Prostate gland (tissue), 2 donors: Measurements from ENCODE around the gene TAS2R1. TPM values are rescaled to one million over a fixed set of nuclear protein-coding genes. Genes with fewer than 3 reads are reported as not detected.
"Not testable (repeated sequence)": the region's sequence is repeated elsewhere in the genome, so short reads cannot be mapped to it uniquely, and the experiment has no call there.

Experiments used
- DNase-seq: peaks from one replicate; pipeline ENCODE4 v3.0.0-alpha.2; 2019; ENCODE audit warnings: low spot score
- H3K27ac ChIP-seq, 2 donors: fragments of 200-600 bp; sonication (generic); 2 replicates each; pipeline ENCODE4 v1.5.1; 2017 to 2019
- H3K27me3 ChIP-seq: fragments of 200-600 bp; sonication (generic); replicated peaks from 2 replicates; pipeline ENCODE4 v1.5.1; 2019; ENCODE audit not compliant: insufficient read depth
- H3K36me3 ChIP-seq, 2 donors: fragments of 200-600 bp; sonication (generic); 1 replicate in 1 of 2; 2 replicates in 1 of 2; pipeline versions ENCODE4 v1.5.1 to v1.8.1; 2017 to 2019
- H3K4me1 ChIP-seq: fragments of 200-600 bp; sonication (generic); replicated peaks from 2 replicates; pipeline ENCODE4 v1.5.1; 2019
- H3K4me3 ChIP-seq, 2 donors: fragments of 200-600 bp; sonication (generic); 2 replicates each; pipeline ENCODE4 v1.5.1; 2017 to 2019
- H3K9me3 ChIP-seq: fragments of 200-600 bp; sonication (generic); 2 replicates; pipeline ENCODE4 v1.5.1; 2017
- POLR2A ChIP-seq: fragments of 450-650 bp; IDR thresholded peaks from one replicate; pipeline ENCODE4 v1.6.1; 2016; ENCODE audit warnings: antibody characterized with exemption, mild to moderate bottlenecking
- POLR2AphosphoS5 ChIP-seq: sonication (generic); formaldehyde crosslinking; IDR thresholded peaks from one replicate; pipeline ENCODE4 v1.6.1; 2017; ENCODE audit warnings: antibody characterized with exemption
- WGBS: methylation state at CpG from one replicate; pipeline ENCODE4 v1.1.5; 2018; 5-methylcytosine and 5-hydroxymethylcytosine counted together
- intact Hi-C: fragments of 100-400 bp; cut with DNase I; formaldehyde crosslinking; loops from one replicate; pipeline ENCODE4 v1.14.2; 2022
- total RNA-seq, 2 donors: library from RNA; depleted of rRNA; stranded (reverse); fragments of >200 nt; gene quantifications; one replicate each; pipeline ENCODE4 v1.1.0, GENCODE V29; 2016
- TF ChIP-seq, protein P1 (sequence below), 4 experiments: fragments of 200-600 bp in 2 of 4; fragments of 450-650 bp in 2 of 4; sonication (generic) in 2 of 4; IDR thresholded peaks; 1 replicate in 3 of 4; 2 replicates in 1 of 4; pipeline ENCODE4 v1.5.1; 2016 to 2019; ENCODE audit warnings: antibody characterized with exemption in 4 of 4, mild to moderate bottlenecking in 2 of 4, moderate library complexity in 2 of 4

The TAS2R1 gene
- total RNA-seq, 2 donors from 2014 or later, result not detected

DNA sequence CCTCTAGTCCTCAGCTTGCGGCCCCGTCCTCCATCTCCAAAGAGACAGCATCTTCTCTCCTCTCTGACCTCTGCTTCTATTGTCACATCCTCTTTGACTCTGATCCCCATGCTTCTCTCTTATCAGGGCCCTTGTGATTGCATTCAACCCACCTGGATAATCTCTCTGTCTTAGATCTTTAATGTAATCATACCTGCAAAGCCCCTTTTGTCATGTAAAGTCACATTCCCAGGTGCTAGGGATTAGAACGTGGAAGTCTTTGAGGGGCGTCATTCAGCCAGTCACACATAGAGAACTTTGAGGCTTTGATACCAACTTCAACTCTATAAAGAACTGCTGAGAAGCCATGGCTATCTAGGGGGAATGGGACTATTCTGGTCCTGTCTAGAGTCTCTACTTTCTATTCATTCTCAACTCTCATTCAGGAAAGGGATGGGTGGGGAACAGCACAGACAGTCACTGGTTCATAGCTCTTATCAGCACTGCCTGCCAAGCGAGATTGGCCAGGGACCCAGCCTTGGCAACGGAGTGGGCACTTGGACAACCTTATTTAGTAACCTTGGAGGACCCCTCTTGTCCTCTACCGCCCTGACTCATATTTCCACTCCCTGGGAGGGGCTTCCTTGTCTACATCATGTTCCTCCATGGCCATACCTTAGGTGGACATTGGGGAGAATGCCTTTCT, 29.0 kb downstream of the TAS2R1 start:
- H3K4me3 ChIP-seq, result no peak overlapping the region
- no peaks in the 10 kb centered on the region for H3K9me3 ChIP-seq
- WGBS, result 84% methylated on average over 7 of the region's 7 CpGs
- H3K27ac ChIP-seq, result no peak overlapping the region
- intact Hi-C loops, result no loop called here
- no peaks in the 10 kb centered on the region for H3K4me1 ChIP-seq
- H3K36me3 ChIP-seq, result no peaks in the 10 kb centered on the region
- TF ChIP-seq POLR2A, result no peak
- TF ChIP-seq, protein P1, sequence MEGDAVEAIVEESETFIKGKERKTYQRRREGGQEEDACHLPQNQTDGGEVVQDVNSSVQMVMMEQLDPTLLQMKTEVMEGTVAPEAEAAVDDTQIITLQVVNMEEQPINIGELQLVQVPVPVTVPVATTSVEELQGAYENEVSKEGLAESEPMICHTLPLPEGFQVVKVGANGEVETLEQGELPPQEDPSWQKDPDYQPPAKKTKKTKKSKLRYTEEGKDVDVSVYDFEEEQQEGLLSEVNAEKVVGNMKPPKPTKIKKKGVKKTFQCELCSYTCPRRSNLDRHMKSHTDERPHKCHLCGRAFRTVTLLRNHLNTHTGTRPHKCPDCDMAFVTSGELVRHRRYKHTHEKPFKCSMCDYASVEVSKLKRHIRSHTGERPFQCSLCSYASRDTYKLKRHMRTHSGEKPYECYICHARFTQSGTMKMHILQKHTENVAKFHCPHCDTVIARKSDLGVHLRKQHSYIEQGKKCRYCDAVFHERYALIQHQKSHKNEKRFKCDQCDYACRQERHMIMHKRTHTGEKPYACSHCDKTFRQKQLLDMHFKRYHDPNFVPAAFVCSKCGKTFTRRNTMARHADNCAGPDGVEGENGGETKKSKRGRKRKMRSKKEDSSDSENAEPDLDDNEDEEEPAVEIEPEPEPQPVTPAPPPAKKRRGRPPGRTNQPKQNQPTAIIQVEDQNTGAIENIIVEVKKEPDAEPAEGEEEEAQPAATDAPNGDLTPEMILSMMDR (IDR thresholded peaks at IDR 0.05), result no peak
- TF ChIP-seq POLR2AphosphoS5, result no peak
- no peak for DNase-seq
- no peaks in the 10 kb centered on the region for H3K27me3 ChIP-seq

- Histone ChIP-seq H3K36me3 (no peaks in the 10 kb centered on the region), H3K27me3 (no peaks in the 10 kb centered on the region), H3K27ac (no peak overlapping the region), H3K4me3 (no peak overlapping the region), H3K9me3 (no peaks in the 10 kb centered on the region), H3K4me1 (no peaks in the 10 kb centered on the region)
- intact Hi-C loops, result no loop called here
- WGBS, result 80% methylated on average over 3 of the region's 3 CpGs
- TF ChIP-seq POLR2AphosphoS5 (no peak), POLR2A (no peak)
- TF ChIP-seq, protein P1 (IDR thresholded peaks at IDR 0.05), result no peak
- DNase-seq, result no peak
Observed at GRCh38 chr5:9599391-9599790, 30.8 kb downstream of the TAS2R1 start.

- DNase-seq, H3K9me3 ChIP-seq, H3K36me3 ChIP-seq, H3K4me1 ChIP-seq, H3K27ac ChIP-seq, intact Hi-C loops, H3K27me3 ChIP-seq, H3K4me3 ChIP-seq: not testable (repeated sequence)
- WGBS, result 83% methylated on average over 6 of the region's 6 CpGs
Observed at GRCh38 chr5:9598329-9598728, 31.8 kb downstream of the TAS2R1 start.

DNA sequence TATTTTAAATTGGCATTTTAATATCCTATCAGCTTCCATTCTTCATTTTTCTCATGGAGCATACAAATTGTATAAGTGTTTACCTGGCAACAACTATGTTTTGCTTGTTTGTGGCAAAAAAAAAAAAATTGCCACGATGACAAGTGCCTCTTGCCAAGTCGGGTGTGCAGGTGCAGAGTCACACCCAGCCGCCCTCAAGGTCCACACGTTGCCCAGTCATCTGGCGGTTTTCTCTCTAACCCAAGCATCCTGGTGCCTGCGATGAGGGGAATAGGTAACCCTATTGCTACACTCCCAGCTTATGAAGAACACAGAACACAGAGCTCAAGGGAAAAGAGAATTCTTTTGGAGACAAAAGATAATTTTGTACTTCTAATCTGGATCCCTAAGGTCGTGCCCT, 32.8 kb downstream of the TAS2R1 start:
- H3K4me1 ChIP-seq, intact Hi-C loops, DNase-seq, H3K27me3 ChIP-seq, H3K36me3 ChIP-seq, H3K27ac ChIP-seq, H3K9me3 ChIP-seq, H3K4me3 ChIP-seq: not testable (repeated sequence)
- WGBS, result 83% methylated on average over 7 of the region's 7 CpGs

DNA sequence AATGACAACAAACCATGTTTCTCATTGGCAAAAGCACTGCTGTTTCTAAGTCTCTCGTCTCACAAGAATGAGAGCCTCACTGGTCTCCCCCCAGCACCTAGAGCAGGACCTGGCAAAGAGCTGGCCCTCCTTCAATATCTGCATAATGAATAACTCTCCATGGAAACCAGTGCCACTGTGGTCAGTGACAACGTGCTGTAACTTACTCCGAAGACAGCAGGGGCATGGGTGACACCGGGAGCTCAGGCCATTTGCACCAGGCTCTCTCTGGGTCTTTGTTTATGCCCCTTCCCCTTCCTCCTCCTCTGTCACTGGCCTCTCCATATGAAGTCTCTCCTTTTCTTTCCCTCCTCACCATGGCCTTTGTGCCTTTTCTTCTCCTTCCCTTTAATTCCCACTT, 33.3 kb downstream of the TAS2R1 start:
- Histone ChIP-seq H3K27me3 (no peaks in the 10 kb centered on the region), H3K4me3 (no peak overlapping the region), H3K9me3 (no peaks in the 10 kb centered on the region), H3K4me1 (no peaks in the 10 kb centered on the region), H3K27ac (no peak overlapping the region), H3K36me3 (no peaks in the 10 kb centered on the region)
- TF ChIP-seq POLR2AphosphoS5, result no peak
- TF ChIP-seq, protein P1 (IDR thresholded peaks at IDR 0.05), result no peak
- no peak for TF ChIP-seq POLR2A
- intact Hi-C loops, result no loop called here
- no peak for DNase-seq
- 23% methylated on average over 4 of the region's 4 CpGs for WGBS

DNA sequence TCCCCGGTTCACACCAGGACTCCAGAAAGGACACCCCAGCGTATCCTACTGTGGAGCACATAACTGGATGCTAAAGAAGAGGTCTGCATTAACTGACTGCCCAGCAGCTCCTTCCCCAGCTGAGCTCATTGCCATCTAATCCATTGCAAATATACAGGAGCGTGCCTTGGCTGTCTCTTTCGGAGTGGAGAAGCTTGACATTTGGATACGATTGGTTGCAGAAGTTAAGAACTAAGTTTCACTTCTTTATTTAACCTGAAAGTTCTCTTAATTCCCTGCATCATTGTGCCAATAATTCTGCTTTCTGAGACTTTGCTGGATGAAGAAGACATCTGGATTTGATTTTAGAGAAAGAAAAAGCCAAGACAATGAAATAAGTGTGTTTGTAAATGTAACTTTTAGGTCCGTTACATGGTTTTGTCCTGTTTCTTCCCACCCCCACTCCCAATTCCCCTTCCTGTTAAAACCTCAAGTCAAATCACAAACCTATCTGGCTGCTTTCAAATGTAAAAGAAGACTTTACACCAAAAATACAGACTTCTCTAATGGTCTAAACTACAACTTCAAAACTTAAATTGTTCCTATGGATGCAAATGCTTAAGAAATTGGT, 33.9 kb downstream of the TAS2R1 start:
- WGBS, result 57% methylated on average over 6 of the region's 6 CpGs
- no peaks in the 10 kb centered on the region for H3K27me3 ChIP-seq
- TF ChIP-seq, protein P1 (IDR thresholded peaks at IDR 0.05), result no peak
- TF ChIP-seq POLR2AphosphoS5 (no peak), POLR2A (no peak)
- intact Hi-C loops, result no loop called here
- no peaks in the 10 kb centered on the region for H3K9me3 ChIP-seq
- H3K4me3 ChIP-seq, result no peak overlapping the region
- H3K36me3 ChIP-seq, result no peaks in the 10 kb centered on the region
- no peak overlapping the region for H3K27ac ChIP-seq
- H3K4me1 ChIP-seq, result no peaks in the 10 kb centered on the region
- no peak for DNase-seq
